ENCODE measurements around the gene RBM23. TPM values are rescaled to one million over a fixed set of nuclear protein-coding genes. Genes with fewer than 3 reads are reported as not detected.

The RBM23 gene
- total and polyA plus RNA-seq, 10 of the 15 experiments (the other 5 are each of a cell fraction or from before 2014, with no cell fraction given) = 54.0 to 72.6 (median 61.3) TPM

- TF ChIP-seq, protein P1, sequence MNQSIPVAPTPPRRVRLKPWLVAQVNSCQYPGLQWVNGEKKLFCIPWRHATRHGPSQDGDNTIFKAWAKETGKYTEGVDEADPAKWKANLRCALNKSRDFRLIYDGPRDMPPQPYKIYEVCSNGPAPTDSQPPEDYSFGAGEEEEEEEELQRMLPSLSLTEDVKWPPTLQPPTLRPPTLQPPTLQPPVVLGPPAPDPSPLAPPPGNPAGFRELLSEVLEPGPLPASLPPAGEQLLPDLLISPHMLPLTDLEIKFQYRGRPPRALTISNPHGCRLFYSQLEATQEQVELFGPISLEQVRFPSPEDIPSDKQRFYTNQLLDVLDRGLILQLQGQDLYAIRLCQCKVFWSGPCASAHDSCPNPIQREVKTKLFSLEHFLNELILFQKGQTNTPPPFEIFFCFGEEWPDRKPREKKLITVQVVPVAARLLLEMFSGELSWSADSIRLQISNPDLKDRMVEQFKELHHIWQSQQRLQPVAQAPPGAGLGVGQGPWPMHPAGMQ (IDR thresholded peaks at IDR 0.05; ENCODE audit: borderline replicate concordance) = no peak
- TF ChIP-seq IRF3 (IDR thresholded peaks at IDR 0.05) (no peak), SREBF2 (IDR thresholded peaks at IDR 0.05; ENCODE audit: low read length) (no peak), STAT3 (IDR thresholded peaks at IDR 0.05; ENCODE audit: low read depth, low read length) (no peak), RUNX3 (IDR thresholded peaks at IDR 0.05; ENCODE audit: low read length) (no peak), NR2C1 (IDR thresholded peaks at IDR 0.05) (no peak), CEBPB (IDR thresholded peaks at IDR 0.05; ENCODE audit: borderline replicate concordance in 1 of 2, low read depth in 2 of 2, low read length in 2 of 2) (no peak)
- TF ChIP-seq, protein P2, sequence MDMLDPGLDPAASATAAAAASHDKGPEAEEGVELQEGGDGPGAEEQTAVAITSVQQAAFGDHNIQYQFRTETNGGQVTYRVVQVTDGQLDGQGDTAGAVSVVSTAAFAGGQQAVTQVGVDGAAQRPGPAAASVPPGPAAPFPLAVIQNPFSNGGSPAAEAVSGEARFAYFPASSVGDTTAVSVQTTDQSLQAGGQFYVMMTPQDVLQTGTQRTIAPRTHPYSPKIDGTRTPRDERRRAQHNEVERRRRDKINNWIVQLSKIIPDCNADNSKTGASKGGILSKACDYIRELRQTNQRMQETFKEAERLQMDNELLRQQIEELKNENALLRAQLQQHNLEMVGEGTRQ (IDR thresholded peaks at IDR 0.05; ENCODE audit: borderline replicate concordance, low read depth, low read length) = no peak
- TF ChIP-seq, protein P3, sequence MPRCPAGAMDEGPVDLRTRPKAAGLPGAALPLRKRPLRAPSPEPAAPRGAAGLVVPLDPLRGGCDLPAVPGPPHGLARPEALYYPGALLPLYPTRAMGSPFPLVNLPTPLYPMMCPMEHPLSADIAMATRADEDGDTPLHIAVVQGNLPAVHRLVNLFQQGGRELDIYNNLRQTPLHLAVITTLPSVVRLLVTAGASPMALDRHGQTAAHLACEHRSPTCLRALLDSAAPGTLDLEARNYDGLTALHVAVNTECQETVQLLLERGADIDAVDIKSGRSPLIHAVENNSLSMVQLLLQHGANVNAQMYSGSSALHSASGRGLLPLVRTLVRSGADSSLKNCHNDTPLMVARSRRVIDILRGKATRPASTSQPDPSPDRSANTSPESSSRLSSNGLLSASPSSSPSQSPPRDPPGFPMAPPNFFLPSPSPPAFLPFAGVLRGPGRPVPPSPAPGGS (IDR thresholded peaks at IDR 0.05; ENCODE audit: borderline replicate concordance, insufficient read depth, low read depth, low read length, poor library complexity, severe bottlenecking) = no peak
These were observed 74.5 kb downstream of the RBM23 start (continued) for GRCh38 chr14:22844221-22845102.

Small RNA genes within 50 kb of the gene (small RNA-seq; reads per million reads assigned to genes)
- gene RF00019 = not detected

Other genes with a start within 250 kb of the RBM23 start
Only the 7 nearest of the 17 such genes appear.
- gene MRPL52, start 89.3 kb downstream of the RBM23 start, total RNA-seq (2014; rRNA removed) = 102 and 143 TPM in 2 replicates
- gene MRPL52, start 89.3 kb downstream of the RBM23 start, total RNA-seq (2014; rRNA removed; fragmentation: Illumina TruSeq; extraction: Trizol) = 110 and 135 TPM in 2 replicates
- gene MRPL52, start 89.3 kb downstream of the RBM23 start, total RNA-seq (2021) = 193 and 208 TPM in 2 replicates
- 62.7 and 86.1 TPM in 2 replicates for gene MRPL52, start 89.3 kb downstream of the RBM23 start, polyA plus RNA-seq (2011; rRNA removed)
- gene MRPL52, start 89.3 kb downstream of the RBM23 start, polyA plus RNA-seq (2014; fragmentation: Illumina TruSeq; extraction: Trizol) = 43.2 and 67.3 TPM in 2 replicates
- gene MRPL52, start 89.3 kb downstream of the RBM23 start, polyA plus RNA-seq (2014; fragmentation: Nextera tagmentation; extraction: Ambion mirVana) = 100 to 1,000 TPM in 1 of 2 experiments, 10 to 100 TPM in 1; 51.7 to 142 TPM
- 172 and 212 TPM in 2 replicates for gene MRPL52, start 89.3 kb downstream of the RBM23 start, polyA plus RNA-seq (2014; rRNA removed)
- gene MRPL52, start 89.3 kb downstream of the RBM23 start, polyA plus RNA-seq (2016; fragmentation: Nextera tagmentation; extraction: Ambion mirVana) = 100 to 1,000 TPM; 530 to 541 TPM
- gene MMP14, start 82.6 kb downstream of the RBM23 start, total RNA-seq (2014; rRNA removed) = 0.38 and 0.85 TPM in 2 replicates
- 0.28 and 0.31 TPM in 2 replicates for gene MMP14, start 82.6 kb downstream of the RBM23 start, total RNA-seq (2014; rRNA removed; fragmentation: Illumina TruSeq; extraction: Trizol)
- 1.1 and 1.8 TPM in 2 replicates for gene MMP14, start 82.6 kb downstream of the RBM23 start, total RNA-seq (2021)
- 0.65 and 0.91 TPM in 2 replicates for gene MMP14, start 82.6 kb downstream of the RBM23 start, polyA plus RNA-seq (2011; rRNA removed)
- 0.27 and 0.56 TPM in 2 replicates for gene MMP14, start 82.6 kb downstream of the RBM23 start, polyA plus RNA-seq (2014; fragmentation: Illumina TruSeq; extraction: Trizol)
- not detected for gene MMP14, start 82.6 kb downstream of the RBM23 start, polyA plus RNA-seq (2014; fragmentation: Nextera tagmentation; extraction: Ambion mirVana)
- gene MMP14, start 82.6 kb downstream of the RBM23 start, polyA plus RNA-seq (2014; rRNA removed) = 1.8 and 1.9 TPM in 2 replicates
- gene MMP14, start 82.6 kb downstream of the RBM23 start, polyA plus RNA-seq (2016; fragmentation: Nextera tagmentation; extraction: Ambion mirVana) = under 1 TPM; 0.32 to 0.42 TPM
- gene LRP10, start 47.4 kb downstream of the RBM23 start, total RNA-seq (2014; rRNA removed) = 16.7 and 17.8 TPM in 2 replicates
- gene LRP10, start 47.4 kb downstream of the RBM23 start, total RNA-seq (2014; rRNA removed; fragmentation: Illumina TruSeq; extraction: Trizol) = 10.5 and 13.5 TPM in 2 replicates
- gene LRP10, start 47.4 kb downstream of the RBM23 start, total RNA-seq (2021) = 51.5 and 56.9 TPM in 2 replicates
- gene LRP10, start 47.4 kb downstream of the RBM23 start, polyA plus RNA-seq (2011; rRNA removed) = 7.9 and 20.4 TPM in 2 replicates
- 8.3 and 24.5 TPM in 2 replicates for gene LRP10, start 47.4 kb downstream of the RBM23 start, polyA plus RNA-seq (2014; fragmentation: Illumina TruSeq; extraction: Trizol)
- gene LRP10, start 47.4 kb downstream of the RBM23 start, polyA plus RNA-seq (2014; fragmentation: Nextera tagmentation; extraction: Ambion mirVana) = 1 to 10 TPM; 3.0 TPM
- gene LRP10, start 47.4 kb downstream of the RBM23 start, polyA plus RNA-seq (2014; rRNA removed) = 21.4 and 23.0 TPM in 2 replicates
- gene LRP10, start 47.4 kb downstream of the RBM23 start, polyA plus RNA-seq (2016; fragmentation: Nextera tagmentation; extraction: Ambion mirVana) = 10 to 100 TPM; 43.8 to 53.7 TPM
- gene REM2, start 35.9 kb downstream of the RBM23 start, total RNA-seq (2014; rRNA removed) = 0.87 and 1.2 TPM in 2 replicates
- gene REM2, start 35.9 kb downstream of the RBM23 start, total RNA-seq (2014; rRNA removed; fragmentation: Illumina TruSeq; extraction: Trizol) = 0.27 and 0.37 TPM in 2 replicates
- 0.66 and 0.69 TPM in 2 replicates for gene REM2, start 35.9 kb downstream of the RBM23 start, total RNA-seq (2021)
- gene REM2, start 35.9 kb downstream of the RBM23 start, polyA plus RNA-seq (2011; rRNA removed) = 0.69 and 1.1 TPM in 2 replicates
- gene REM2, start 35.9 kb downstream of the RBM23 start, polyA plus RNA-seq (2014; fragmentation: Illumina TruSeq; extraction: Trizol) = 0.17 and 0.66 TPM in 2 replicates
- 1 to 10 TPM in 1 of 2 experiments, under 1 TPM in 1; 0.68 to 1.3 TPM for gene REM2, start 35.9 kb downstream of the RBM23 start, polyA plus RNA-seq (2014; fragmentation: Nextera tagmentation; extraction: Ambion mirVana)
- 1.3 and 1.5 TPM in 2 replicates for gene REM2, start 35.9 kb downstream of the RBM23 start, polyA plus RNA-seq (2014; rRNA removed)
- gene REM2, start 35.9 kb downstream of the RBM23 start, polyA plus RNA-seq (2016; fragmentation: Nextera tagmentation; extraction: Ambion mirVana) = 1 to 10 TPM in 1 of 2 experiments, under 1 TPM in 1; 0.97 to 1.5 TPM
- gene PRMT5, start 10.2 kb upstream of the RBM23 start, total RNA-seq (2014; rRNA removed) = 96.2 and 106 TPM in 2 replicates
- gene PRMT5, start 10.2 kb upstream of the RBM23 start, total RNA-seq (2014; rRNA removed; fragmentation: Illumina TruSeq; extraction: Trizol) = 103 and 113 TPM in 2 replicates
- 105 and 115 TPM in 2 replicates for gene PRMT5, start 10.2 kb upstream of the RBM23 start, total RNA-seq (2021)
- 175 and 221 TPM in 2 replicates for gene PRMT5, start 10.2 kb upstream of the RBM23 start, polyA plus RNA-seq (2011; rRNA removed)
- 125 and 129 TPM in 2 replicates for gene PRMT5, start 10.2 kb upstream of the RBM23 start, polyA plus RNA-seq (2014; fragmentation: Illumina TruSeq; extraction: Trizol)
- gene PRMT5, start 10.2 kb upstream of the RBM23 start, polyA plus RNA-seq (2014; fragmentation: Nextera tagmentation; extraction: Ambion mirVana) = 10 to 100 TPM; 54.3 to 71.6 TPM
- 106 and 118 TPM in 2 replicates for gene PRMT5, start 10.2 kb upstream of the RBM23 start, polyA plus RNA-seq (2014; rRNA removed)
- gene PRMT5, start 10.2 kb upstream of the RBM23 start, polyA plus RNA-seq (2016; fragmentation: Nextera tagmentation; extraction: Ambion mirVana) = 100 to 1,000 TPM; 175 to 195 TPM
- 71.8 and 84.5 TPM in 2 replicates for gene HAUS4, start 37.9 kb upstream of the RBM23 start, total RNA-seq (2014; rRNA removed)
- gene HAUS4, start 37.9 kb upstream of the RBM23 start, total RNA-seq (2014; rRNA removed; fragmentation: Illumina TruSeq; extraction: Trizol) = 57.1 and 59.5 TPM in 2 replicates
- 58.8 and 60.4 TPM in 2 replicates for gene HAUS4, start 37.9 kb upstream of the RBM23 start, total RNA-seq (2021)
- 77.0 and 98.3 TPM in 2 replicates for gene HAUS4, start 37.9 kb upstream of the RBM23 start, polyA plus RNA-seq (2011; rRNA removed)
- 51.8 and 73.5 TPM in 2 replicates for gene HAUS4, start 37.9 kb upstream of the RBM23 start, polyA plus RNA-seq (2014; fragmentation: Illumina TruSeq; extraction: Trizol)
- 10 to 100 TPM; 14.9 to 33.0 TPM for gene HAUS4, start 37.9 kb upstream of the RBM23 start, polyA plus RNA-seq (2014; fragmentation: Nextera tagmentation; extraction: Ambion mirVana)
- 64.7 and 73.5 TPM in 2 replicates for gene HAUS4, start 37.9 kb upstream of the RBM23 start, polyA plus RNA-seq (2014; rRNA removed)
- gene HAUS4, start 37.9 kb upstream of the RBM23 start, polyA plus RNA-seq (2016; fragmentation: Nextera tagmentation; extraction: Ambion mirVana) = 10 to 100 TPM; 49.4 to 58.2 TPM
- gene AJUBA, start 63.4 kb upstream of the RBM23 start, total RNA-seq (2014; rRNA removed) = 0.49 and 0.51 TPM in 2 replicates
- 0.18 and 0.36 TPM in 2 replicates for gene AJUBA, start 63.4 kb upstream of the RBM23 start, total RNA-seq (2014; rRNA removed; fragmentation: Illumina TruSeq; extraction: Trizol)
- 0.43 and 0.90 TPM in 2 replicates for gene AJUBA, start 63.4 kb upstream of the RBM23 start, total RNA-seq (2021)
- 18.1 and 23.6 TPM in 2 replicates for gene AJUBA, start 63.4 kb upstream of the RBM23 start, polyA plus RNA-seq (2011; rRNA removed)
- gene AJUBA, start 63.4 kb upstream of the RBM23 start, polyA plus RNA-seq (2014; fragmentation: Illumina TruSeq; extraction: Trizol) = 0.16 and 0.87 TPM in 2 replicates
- under 1 TPM; 0.03 to 0.04 TPM for gene AJUBA, start 63.4 kb upstream of the RBM23 start, polyA plus RNA-seq (2014; fragmentation: Nextera tagmentation; extraction: Ambion mirVana)
- 0.32 and 0.90 TPM in 2 replicates for gene AJUBA, start 63.4 kb upstream of the RBM23 start, polyA plus RNA-seq (2014; rRNA removed)
- gene AJUBA, start 63.4 kb upstream of the RBM23 start, polyA plus RNA-seq (2016; fragmentation: Nextera tagmentation; extraction: Ambion mirVana) = under 1 TPM in 1 of 2 experiments, not detected in 1; 0.15 TPM

Data from GM12878 (cell line).